ENCODE results near the gene DCAF8L2. TPM values are rescaled to one million over a fixed set of nuclear protein-coding genes. Genes with fewer than 3 reads are reported as not detected.
"Not testable (repeated sequence)": the region's sequence is repeated elsewhere in the genome, so short reads cannot be mapped to it uniquely, and the experiment has no call there.

DCAF8L2 gene
- total RNA-seq, 1 donor from 2014 or later: not detected

GRCh38 chrX:27735914-27736313 is 145.8 kb downstream of the DCAF8L2 start:
- H3K27ac Mint-ChIP-seq (ENCODE audit: unreplicated experiment): no peak overlapping the region
- no peaks in the 10 kb centered on the region for H3K36me3 Mint-ChIP-seq (ENCODE audit: low read depth, unreplicated experiment)
- no peaks in the 10 kb centered on the region for H3K36me3 ChIP-seq (ENCODE audit: insufficient read depth, low read length)
- H3K79me2 ChIP-seq (ENCODE audit: insufficient read depth, low read length): no peaks in the 10 kb centered on the region
- no peaks in the 10 kb centered on the region for H3K9me3 Mint-ChIP-seq (ENCODE audit: unreplicated experiment)
- H2AFZ ChIP-seq (ENCODE audit: low read depth, low read length): no peak overlapping the region
- no peak for TF ChIP-seq EZH2 (IDR thresholded peaks at IDR 0.05; ENCODE audit: insufficient read depth, low read length)
- TF ChIP-seq, protein P1, sequence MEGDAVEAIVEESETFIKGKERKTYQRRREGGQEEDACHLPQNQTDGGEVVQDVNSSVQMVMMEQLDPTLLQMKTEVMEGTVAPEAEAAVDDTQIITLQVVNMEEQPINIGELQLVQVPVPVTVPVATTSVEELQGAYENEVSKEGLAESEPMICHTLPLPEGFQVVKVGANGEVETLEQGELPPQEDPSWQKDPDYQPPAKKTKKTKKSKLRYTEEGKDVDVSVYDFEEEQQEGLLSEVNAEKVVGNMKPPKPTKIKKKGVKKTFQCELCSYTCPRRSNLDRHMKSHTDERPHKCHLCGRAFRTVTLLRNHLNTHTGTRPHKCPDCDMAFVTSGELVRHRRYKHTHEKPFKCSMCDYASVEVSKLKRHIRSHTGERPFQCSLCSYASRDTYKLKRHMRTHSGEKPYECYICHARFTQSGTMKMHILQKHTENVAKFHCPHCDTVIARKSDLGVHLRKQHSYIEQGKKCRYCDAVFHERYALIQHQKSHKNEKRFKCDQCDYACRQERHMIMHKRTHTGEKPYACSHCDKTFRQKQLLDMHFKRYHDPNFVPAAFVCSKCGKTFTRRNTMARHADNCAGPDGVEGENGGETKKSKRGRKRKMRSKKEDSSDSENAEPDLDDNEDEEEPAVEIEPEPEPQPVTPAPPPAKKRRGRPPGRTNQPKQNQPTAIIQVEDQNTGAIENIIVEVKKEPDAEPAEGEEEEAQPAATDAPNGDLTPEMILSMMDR (IDR thresholded peaks at IDR 0.05; ENCODE audit: insufficient read depth, low read depth, low read length): no peak
- no peaks in the 10 kb centered on the region for H3K4me1 ChIP-seq (ENCODE audit: insufficient read depth, low read length)
- no peak overlapping the region for H3K4me3 ChIP-seq (ENCODE audit: insufficient read depth, low read depth, low read length)
- H3K4me2 ChIP-seq (ENCODE audit: low read length): no peak overlapping the region
- peaks cover 4% of the 10 kb centered on the region for H3K27me3 Mint-ChIP-seq (ENCODE audit: low read depth, unreplicated experiment)
- H4K20me1 ChIP-seq (ENCODE audit: insufficient read depth, low read length): no peaks in the 10 kb centered on the region
- DNase-seq (ENCODE audit: low read depth): no peak
- H3K4me1 Mint-ChIP-seq (ENCODE audit: low read depth, unreplicated experiment): no peaks in the 10 kb centered on the region
- no peak overlapping the region for H3K9ac ChIP-seq (ENCODE audit: low read length)
- no peaks in the 10 kb centered on the region for H3K27me3 ChIP-seq (ENCODE audit: insufficient read depth, low read length)
- H3K9me3 ChIP-seq (ENCODE audit: insufficient read depth, low read depth, low read length): no peaks in the 10 kb centered on the region
- FAIRE-seq: no peak
- H3K27ac ChIP-seq (ENCODE audit: low read depth, low read length): no peak overlapping the region
- no peak overlapping the region for H3K4me3 Mint-ChIP-seq (ENCODE audit: unreplicated experiment)

DNA sequence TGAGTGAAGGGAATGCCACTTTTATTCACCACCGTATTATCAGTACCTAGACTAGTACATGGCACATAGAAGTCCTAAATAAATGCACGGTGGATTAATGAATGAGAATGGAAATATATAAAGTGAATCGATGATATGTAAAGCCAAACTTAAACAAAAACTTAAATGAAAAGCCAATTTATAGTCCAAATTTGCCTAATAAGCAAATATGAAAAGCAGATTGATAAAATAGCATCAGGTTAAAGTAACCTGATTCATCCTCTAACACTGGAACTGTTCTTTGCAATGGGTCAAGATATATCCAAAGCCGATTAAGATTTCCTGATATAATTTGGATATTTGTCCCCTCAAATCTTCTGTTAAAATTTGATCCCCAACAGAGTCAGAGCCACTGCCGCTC is 150.8 kb downstream of the DCAF8L2 start:
- Mint-ChIP-seq H3K4me1 (ENCODE audit: low read depth, unreplicated experiment) (no peaks in the 10 kb centered on the region), H3K27me3 (ENCODE audit: low read depth, unreplicated experiment) (peaks cover 4% of the 10 kb centered on the region), H3K9me3 (ENCODE audit: unreplicated experiment) (no peaks in the 10 kb centered on the region), H3K27ac (ENCODE audit: unreplicated experiment) (no peak overlapping the region), H3K36me3 (ENCODE audit: low read depth, unreplicated experiment) (no peaks in the 10 kb centered on the region), H3K4me3 (ENCODE audit: unreplicated experiment) (no peak overlapping the region)
- FAIRE-seq (no peak), DNase-seq (ENCODE audit: low read depth) (no peak)
- H3K27me3 ChIP-seq (ENCODE audit: insufficient read depth, low read length): no peaks in the 10 kb centered on the region
- H3K79me2 ChIP-seq (ENCODE audit: insufficient read depth, low read length): no peaks in the 10 kb centered on the region
- no peak overlapping the region for H3K4me2 ChIP-seq (ENCODE audit: low read length)
- TF ChIP-seq, protein P1 (IDR thresholded peaks at IDR 0.05; ENCODE audit: insufficient read depth, low read depth, low read length): no peak
- no peak for TF ChIP-seq EZH2 (IDR thresholded peaks at IDR 0.05; ENCODE audit: insufficient read depth, low read length)
- no peak overlapping the region for H3K27ac ChIP-seq (ENCODE audit: low read depth, low read length)
- H3K9ac ChIP-seq (ENCODE audit: low read length): no peak overlapping the region
- H3K36me3 ChIP-seq (ENCODE audit: insufficient read depth, low read length): no peaks in the 10 kb centered on the region
- H3K4me3 ChIP-seq (ENCODE audit: insufficient read depth, low read depth, low read length): no peak overlapping the region
- H2AFZ ChIP-seq (ENCODE audit: low read depth, low read length): no peak overlapping the region
- no peaks in the 10 kb centered on the region for H3K9me3 ChIP-seq (ENCODE audit: insufficient read depth, low read depth, low read length)
- H4K20me1 ChIP-seq (ENCODE audit: insufficient read depth, low read length): no peaks in the 10 kb centered on the region
- H3K4me1 ChIP-seq (ENCODE audit: insufficient read depth, low read length): no peaks in the 10 kb centered on the region

- not testable (repeated sequence) for H3K36me3 ChIP-seq (ENCODE audit: insufficient read depth, low read length); H3K4me1 Mint-ChIP-seq (ENCODE audit: low read depth, unreplicated experiment); H3K4me3 Mint-ChIP-seq (ENCODE audit: unreplicated experiment); H3K27me3 ChIP-seq (ENCODE audit: insufficient read depth, low read length); DNase-seq (ENCODE audit: low read depth); H3K4me2 ChIP-seq (ENCODE audit: low read length); H3K9ac ChIP-seq (ENCODE audit: low read length); H3K27me3 Mint-ChIP-seq (ENCODE audit: low read depth, unreplicated experiment); H3K36me3 Mint-ChIP-seq (ENCODE audit: low read depth, unreplicated experiment); FAIRE-seq; H3K4me1 ChIP-seq (ENCODE audit: insufficient read depth, low read length); H3K9me3 ChIP-seq (ENCODE audit: insufficient read depth, low read depth, low read length); H3K4me3 ChIP-seq (ENCODE audit: insufficient read depth, low read depth, low read length); H3K9me3 Mint-ChIP-seq (ENCODE audit: unreplicated experiment); H4K20me1 ChIP-seq (ENCODE audit: insufficient read depth, low read length); H2AFZ ChIP-seq (ENCODE audit: low read depth, low read length); H3K27ac Mint-ChIP-seq (ENCODE audit: unreplicated experiment); H3K79me2 ChIP-seq (ENCODE audit: insufficient read depth, low read length); H3K27ac ChIP-seq (ENCODE audit: low read depth, low read length)
Observed at GRCh38 chrX:27743521-27743920, 153.4 kb downstream of the DCAF8L2 start.
